HG03439 (cell line): ENCODE data around the gene ID3.
"Not testable (repeated sequence)": the region's sequence is repeated elsewhere in the genome, so short reads cannot be mapped to it uniquely, and the experiment has no call there.

Experiments
- ATAC-seq: cut with Tn5 transposase; IDR thresholded peaks from one replicate; pipeline ENCODE4 v1.9.1; 2021; ENCODE audit warnings: mild to moderate bottlenecking, moderate library complexity; ENCODE audit not compliant: unreplicated experiment

The ID3 gene

DNA sequence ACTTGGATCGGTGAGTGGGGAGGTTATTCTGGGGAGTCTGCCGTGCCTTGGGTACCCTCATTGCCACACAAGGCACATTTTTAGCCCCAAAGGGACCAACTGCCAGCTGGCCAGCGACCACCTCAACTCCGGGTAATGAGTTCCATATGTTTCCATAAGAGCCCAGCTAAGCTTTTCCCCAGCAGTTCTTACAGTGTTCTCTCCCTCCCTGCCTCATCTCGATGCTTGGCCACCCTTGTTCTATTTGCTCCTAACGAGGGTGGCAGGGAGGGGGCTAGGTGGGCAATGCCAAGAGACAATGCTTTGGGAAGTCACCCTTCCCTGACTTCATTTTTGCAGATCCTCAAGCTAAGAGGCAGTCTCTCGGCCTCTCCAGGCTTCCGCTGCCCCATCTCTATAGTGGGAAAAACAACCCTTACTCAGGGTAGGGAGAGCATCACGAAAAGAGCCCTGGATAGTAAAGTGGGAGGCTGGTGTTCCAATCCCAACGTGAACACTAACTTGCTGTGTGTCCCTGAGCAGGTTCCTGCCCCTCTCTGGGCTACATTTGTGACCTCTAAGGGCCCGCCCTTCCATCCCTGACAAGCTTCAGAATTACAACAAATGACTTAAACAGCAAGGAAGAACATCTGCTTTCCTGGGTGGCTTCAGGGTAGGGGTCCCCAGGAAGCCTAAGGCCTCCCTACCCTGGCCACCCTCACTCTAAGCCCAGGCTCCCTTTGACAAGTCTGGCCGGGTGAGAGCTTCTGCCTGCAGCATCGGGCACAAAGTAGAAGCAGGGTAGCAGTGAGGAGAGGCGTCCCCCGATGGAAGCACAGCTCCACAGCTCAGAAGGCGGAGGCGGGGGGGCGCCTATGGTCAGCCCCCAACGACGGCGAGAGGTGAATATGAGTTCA lies 5.8 kb downstream of the ID3 start:
- no peak for ATAC-seq

DNA sequence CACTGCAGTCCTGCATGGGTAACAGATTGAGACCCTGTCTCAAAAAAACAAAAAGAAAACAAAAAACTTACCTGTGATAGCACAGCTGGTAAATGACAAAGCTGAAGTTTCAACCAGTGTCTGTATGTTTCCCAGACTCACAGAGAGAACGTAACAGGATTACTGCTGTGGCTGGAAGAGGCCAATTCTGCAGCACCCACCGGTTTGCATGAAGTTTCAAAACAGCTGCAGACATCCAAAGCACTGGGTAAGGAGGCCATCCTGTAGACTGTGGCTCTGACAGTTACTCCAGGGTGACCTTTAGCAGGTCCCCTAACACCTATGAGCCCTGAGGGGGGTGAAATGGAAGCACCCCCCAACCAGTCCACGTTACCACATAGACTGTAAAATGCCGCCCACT lies 7.5 kb downstream of the ID3 start:
- ATAC-seq = no peak

DNA sequence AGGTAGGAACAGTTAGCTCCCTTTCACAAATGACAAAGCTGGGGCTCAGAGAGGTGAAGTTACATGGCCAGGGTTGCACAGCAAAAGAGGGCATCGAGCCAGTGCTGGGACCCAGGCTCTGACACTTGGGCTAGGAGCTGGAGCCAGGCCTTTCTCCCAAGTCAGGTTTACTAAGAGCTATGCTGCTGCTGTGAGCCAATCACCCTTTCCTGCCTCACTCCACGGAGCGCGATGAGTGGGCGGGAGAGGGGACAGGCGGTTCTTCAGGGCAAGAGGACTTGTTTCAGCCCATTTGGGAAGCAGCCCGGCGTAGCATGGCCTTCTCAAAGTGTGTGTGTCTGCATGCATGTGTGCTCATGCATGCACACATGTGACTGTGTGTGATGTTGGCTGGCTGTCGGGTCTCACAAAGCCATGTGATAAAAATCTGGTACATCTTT lies 10.6 kb downstream of the ID3 start:
- ATAC-seq = no peak

DNA sequence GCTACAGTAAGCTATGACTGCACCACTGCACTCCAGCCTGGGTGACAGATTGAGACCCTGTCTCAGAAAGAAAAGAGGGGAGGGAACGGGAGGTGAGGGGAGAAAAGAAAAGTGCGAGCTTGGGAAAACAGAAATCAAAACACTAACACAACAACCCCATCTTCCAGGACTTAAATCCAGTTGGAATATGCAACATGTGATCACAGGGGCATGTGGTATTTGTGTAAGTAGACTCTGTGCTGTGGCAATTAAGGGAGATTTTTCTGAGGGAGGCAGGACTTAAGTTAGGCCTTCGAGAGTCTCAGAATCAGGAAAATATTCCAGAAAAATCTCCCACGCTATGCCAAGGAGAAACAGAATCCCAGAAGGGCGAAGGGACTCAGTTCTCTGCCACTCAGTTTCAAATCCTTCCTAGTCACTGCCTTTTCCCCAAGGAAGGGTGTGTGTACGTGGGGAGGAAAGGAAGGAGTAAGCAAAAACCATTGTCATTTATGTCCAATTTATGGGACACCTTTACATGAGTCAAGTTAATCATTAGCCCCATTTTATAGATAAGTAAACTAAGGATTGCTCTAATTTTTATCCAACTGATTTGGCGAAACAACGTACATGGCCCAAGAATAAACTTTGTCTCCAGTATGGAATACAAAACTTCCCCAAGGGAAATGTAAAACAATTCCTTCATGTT lies 12.3 kb downstream of the ID3 start:
- ATAC-seq = no peak

DNA sequence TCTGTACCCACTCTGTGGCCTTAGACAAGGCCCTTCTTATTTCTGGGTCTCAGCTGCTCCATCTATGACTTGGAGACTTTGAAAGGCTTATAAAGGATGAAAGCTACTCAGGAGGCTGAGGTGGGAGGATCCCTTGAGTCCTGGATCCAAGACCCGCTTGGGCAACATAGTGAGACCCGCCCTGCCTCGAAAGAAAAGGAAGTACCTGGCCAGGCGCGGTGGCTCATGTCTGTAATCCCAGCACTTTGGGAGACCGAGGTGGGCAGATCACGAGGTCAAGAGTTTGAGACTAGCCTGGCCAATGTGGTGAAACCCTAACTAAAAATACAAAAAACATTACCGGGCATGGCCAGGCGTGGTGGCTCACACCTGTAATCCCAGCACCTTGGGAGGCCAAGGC lies 13.4 kb downstream of the ID3 start:
- ATAC-seq = no peak

DNA sequence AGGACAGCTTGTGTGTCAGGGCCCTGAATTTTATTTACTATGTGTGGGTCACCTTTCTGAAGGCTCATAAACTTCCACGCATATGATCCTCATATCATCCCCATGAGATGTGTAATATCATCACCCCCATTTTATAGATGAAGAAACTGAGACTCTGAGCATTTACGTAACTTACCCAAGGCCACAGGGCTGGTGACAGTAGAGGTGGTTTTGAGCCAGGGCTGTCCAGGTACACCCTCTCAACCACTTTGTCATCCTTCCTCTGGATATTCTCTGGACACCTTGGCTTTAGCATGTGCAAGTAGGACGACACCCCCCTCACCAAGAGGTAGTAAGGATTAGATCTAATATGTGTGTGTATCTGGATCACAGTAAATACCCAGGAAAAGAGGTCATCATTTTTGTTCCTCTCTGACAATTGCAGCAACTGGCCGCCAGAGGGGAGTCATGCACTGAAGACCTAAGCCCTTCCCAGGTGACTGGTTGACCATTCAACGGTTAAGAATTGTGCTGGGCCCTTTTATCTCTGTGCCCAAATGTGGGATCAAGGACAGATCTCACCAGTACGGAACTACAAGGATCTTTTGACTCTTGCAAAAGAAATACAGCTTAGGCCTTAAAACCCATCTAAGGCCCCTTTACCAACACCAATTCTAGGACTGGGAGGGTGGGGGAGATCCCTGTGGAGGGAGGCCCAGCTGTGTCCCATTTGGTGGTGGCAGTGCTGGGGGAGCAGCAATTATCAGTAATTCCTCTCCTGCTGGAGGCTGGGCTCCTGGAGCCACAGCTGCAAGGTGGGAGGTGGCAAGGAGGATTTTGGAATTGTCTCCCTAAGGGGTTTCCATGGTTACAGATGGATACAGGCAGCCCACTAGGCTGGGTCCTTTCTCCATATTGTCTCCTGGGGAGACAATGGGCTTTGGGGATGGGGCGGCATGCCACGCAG lies 14.6 kb downstream of the ID3 start:
- no peak for ATAC-seq

DNA sequence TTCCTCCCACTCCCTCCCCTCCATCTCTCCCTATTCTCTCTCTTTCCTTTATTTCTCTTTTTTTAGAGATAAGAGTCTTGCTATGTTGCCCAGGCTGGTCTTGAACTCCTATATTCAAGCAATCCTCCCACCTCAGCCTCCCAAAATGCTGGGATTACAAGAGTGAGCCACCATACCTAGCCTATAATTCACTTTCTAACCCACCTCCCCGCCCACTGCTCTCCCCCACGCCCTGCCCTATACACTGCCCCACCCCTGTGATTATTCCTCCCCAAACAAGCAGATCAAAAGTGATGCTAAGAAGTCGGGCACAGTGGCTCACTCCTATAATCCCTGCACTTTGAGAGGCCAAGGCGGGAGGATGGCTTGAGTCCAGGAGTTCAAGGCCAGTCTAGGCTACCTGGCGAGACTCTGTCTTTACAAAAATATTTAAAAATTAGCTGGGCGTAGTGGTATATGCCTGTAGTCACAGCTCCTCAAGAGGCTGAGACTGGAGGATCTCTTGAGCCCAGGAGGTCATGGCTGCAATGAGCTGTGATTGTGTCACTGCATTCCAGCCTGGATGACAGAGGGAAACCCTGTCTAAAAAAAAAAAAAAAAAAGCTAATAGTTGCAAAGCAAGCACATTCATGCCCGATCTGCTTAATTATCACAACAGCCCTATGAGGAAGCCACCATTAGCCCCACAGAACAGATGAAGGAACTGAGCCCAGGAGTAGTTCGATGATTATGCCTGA lies 15.4 kb downstream of the ID3 start:
- no peak for ATAC-seq

DNA sequence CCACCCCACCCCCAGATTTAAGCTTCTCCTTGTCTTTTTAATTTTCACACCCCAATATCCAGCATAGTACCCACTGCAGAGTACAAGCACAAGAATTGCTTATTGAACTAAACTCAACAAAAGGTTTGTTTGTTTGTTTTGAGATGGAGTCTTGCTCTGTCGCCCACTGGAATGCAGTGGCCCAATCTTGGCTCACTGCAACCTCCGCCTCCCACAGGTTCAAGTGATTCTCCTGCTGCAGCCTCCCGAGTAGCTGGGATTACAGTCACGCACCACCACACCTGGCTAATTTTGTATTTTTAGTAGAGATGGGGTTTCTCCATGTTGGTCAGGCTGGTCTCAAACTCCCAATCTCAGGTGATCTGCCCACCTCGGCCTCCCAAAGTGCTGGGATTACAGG lies 16.4 kb downstream of the ID3 start:
- not testable (repeated sequence) for ATAC-seq

DNA sequence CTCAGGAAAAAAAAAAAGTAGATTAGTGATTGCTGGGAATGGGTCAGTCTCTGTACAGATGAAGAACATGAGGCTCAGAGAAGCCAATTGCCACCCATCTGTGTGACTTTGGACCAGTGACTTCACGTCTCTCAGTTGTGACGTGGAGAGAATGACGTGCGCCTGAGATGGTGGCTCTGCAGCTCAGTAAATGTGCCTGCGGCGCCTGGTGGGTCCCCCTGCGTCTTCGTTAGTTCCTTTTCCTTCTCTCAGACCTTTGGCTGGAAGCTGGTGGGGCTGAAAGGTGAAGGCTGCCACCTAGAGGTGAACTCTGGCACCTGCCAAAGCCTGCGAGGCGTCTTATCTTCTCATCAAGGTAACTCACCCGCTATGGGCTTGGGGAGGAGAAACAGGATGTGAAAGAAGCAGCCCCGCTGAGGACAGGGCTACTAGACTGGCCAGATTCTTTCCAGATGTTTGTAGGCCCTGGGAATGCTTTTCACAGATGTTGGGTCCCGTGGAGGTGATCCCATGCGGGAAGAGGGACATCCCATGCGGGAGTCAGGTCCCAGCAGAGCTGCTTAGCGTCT lies 19.5 kb downstream of the ID3 start:
- peak; percentile 78 for ATAC-seq

DNA sequence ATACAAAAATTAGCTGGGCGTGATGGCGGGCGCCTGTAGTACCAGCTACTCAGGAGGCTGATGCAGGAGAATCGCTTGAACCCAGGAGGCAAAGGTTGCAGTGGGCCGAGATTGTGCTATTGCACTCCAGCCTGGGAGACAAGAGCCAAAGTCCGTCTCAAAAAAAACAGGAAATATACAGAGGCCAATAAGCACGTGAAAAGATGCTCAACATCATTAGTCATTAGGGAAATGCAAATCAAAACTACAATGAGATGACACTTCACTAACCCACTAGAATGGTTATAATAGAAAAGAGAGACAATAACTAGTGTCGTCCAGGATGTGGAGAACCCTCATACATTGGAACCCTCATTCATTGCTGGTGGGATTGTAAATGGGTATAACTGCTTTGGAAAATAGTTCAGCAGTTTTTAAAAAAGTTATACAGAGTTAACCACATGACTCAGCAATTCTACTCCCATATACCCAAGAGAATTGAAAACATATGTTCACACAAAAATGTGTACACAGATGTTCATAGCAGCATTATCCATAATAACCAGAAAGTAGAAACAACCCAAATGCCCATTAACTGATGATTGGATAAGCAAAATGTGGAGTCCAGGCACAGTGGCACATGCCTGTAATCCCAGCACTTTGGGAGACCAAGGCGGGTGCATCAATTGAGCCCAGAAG lies 21.9 kb downstream of the ID3 start:
- ATAC-seq = no peak

DNA sequence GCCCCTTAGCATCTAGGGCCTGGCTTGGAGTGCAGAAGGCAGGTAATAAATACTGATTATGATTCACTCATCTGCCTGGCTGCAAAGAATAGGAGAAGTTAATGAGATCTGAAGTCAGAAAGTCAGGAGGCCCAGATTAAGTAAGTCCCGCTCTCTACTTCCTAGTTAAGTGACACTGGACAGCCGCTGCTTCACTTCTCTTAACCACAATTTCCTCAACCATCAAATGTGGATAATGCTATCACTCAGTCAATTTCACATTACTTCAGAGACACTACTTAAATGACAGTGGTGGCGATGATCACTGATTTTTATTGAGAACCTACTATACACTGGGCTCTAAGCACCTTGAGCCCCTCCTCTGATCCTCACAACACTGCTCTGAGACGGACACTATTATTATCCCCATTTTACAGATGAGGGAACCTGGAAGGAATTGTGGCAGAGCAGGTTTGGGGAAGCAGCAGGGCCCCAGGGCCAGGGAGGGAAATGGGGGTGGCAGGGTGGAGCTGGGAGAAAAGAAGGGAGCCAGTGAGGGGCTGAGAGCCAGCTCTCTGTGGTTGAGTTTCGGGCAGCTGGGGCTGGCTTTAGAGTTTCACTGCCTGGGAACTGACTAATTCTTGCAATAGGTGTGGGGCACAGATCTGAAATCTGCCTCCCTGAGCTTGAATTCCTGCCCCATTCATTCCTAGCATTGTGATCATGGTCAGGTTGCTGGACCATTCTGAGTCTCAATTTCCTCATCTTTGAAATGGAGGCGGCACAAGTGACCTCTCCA lies 25.9 kb downstream of the ID3 start:
- ATAC-seq = no peak

DNA sequence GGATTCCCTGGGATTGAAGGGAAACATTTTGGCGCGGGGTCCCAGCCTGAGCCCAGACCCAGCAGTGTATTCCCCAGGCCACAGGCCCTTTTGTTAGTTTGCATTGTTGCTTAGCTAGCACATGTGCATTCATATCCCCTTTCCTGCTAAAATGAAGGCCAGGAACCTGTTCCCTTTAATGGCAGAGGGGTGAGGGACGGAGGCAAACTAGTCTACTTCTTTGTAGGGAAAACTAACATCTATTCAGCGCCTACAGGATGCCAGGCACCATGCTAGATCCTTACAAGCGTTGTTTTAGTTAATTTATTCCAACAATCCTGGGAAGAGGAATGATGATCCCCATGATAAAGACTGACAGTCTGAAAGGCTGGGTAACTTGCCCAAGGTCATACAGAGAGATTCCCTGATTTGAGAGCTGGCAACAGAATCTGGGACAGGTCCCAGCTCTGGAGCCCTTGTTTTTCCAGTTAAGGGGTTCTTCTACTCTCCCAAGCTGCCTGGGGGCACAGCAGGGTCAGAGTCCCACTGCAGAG lies 27.7 kb downstream of the ID3 start:
- no peak for ATAC-seq

DNA sequence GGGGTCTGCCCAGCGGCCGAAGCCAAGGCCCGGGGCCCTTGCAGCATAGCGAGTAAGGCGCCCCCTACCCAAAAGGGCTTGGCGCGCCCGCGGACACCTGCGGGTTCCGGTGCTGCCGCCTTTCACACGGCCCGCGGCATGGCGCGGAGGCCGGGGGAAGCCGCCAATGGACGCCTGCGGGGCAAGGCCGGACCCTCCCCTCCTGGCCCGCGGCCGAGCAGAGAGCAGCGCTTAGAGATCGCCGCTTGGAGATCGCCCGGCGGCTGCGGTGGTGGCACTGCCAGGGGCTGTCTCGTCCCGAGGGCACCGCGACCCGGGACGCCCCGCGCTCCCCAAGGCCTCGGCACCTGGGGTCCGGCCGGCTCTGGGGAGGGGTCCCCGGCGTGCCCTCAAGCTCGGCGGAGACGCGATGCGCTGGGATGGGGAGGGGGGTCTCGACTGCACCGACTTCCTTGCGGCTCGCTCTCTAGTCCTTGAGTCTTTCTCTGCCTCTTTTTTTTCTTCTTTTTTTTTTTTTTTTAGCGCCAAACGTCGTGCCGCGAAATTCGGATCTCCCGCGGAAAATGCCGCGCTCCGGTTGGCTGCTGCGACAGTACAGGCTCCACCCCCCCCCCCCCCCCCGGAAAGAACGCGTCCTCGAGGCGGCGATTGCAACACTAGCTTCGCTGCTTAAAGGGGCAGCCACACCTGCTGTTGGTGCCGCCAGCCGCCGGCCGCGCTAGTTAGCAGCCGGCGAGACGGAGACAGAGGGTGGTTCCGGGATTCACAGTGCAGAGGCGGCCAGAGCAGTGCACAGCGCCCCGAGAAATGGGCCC lies 28.3 kb downstream of the ID3 start, which contains the start of gene E2F2:
Gene E2F2 (minus strand): TSS at position 487 of the 815 bp plus-strand sequence. CDS start 440 bp downstream, at position 47.
- peak; percentile 50 for ATAC-seq

DNA sequence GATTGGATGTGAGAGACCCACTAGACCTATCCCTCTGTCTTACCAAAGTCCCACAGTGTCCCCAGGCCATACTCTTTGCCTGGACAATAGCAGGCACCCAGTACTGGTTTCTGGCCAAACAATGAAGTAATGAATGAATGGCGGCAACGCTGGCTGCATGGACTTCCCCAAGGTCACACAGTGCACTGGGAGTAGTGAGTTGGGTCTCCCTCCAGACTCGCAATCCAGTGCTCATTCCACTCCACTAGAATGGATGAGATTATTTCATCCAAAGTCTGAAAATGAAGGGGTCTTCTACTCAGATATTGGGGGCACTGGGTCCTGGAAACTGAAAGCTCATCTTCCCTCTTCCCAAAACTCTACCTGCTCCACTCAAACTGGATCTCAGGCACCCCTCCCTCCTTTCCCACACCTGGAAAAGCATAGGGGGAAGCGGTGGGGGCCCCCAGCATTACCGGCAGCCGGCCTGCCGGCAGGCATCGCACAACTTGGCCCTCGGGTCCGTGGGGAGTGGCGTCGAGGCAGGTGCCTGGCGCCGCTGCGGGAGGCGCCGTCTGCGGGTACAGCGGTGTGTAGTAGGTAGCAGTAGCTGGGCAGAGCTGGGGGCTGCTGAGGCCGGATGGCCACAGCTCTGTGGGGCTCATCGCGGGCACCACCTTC lies 29.1 kb downstream of the ID3 start:
- peak; percentile 4 for ATAC-seq

DNA sequence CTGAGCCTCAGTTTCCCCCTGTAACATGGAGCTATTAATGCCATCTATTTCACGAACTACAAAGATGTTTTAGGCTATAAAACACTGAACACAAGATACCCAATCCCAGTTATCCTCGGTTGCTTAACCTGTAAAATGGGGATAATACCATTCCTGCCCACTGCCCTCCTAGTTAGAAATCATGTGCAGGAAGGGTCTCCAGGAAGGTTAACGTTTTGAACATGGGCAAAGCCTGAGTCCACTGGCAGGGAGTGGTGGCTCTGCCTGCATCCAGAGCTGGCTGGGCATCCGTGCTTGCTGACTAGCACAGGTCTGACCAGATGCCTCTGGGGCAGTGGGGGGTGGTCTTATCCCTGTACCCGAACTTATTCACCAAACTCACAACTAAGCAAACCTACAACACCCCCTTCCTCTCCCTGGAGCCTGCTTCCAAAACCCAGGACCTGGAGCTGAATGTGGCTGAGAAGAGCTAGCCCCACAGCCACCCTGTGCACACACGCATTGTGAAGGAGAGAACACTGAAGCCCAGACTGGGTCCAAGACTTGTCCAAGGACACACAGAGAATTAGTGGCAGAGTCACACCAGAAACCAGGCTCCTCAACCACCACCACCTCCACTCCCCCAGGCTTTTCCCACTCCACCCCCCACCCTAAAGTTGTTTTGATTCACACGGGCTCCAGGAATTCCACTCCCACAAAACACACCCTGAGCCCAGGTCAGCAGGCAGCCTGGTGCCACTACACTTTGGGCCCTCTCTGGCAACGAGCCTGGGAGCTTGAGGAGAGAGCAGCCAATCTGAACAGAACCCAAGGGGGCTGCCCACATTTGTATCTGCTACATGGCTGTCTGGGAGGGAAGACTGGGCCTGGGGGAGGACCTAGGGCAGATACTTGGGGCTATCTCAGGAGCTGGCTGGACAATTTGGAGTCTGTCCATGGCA lies 29.9 kb downstream of the ID3 start:
- ATAC-seq = no peak
